Rectal smooth muscle tissue (tissue), 1 donor: ENCODE results near the gene APCDD1.
"Not testable (repeated sequence)": the region's sequence is repeated elsewhere in the genome, so short reads cannot be mapped to it uniquely, and the experiment has no call there.

Source experiments
- H3K27ac ChIP-seq: one replicate; pipeline ENCODE4 v1.7.0; 2013; ENCODE audit warnings: low read depth, low read length, inconsistent platforms
- H3K27me3 ChIP-seq: one replicate; pipeline ENCODE4 v1.7.0; 2013; ENCODE audit warnings: low read length; ENCODE audit not compliant: control insufficient read depth, insufficient read depth
- H3K36me3 ChIP-seq: one replicate; pipeline ENCODE4 v1.7.0; 2013; ENCODE audit warnings: low read length; ENCODE audit not compliant: control insufficient read depth, insufficient read depth
- H3K4me1 ChIP-seq: one replicate; pipeline ENCODE4 v1.7.0; 2013; ENCODE audit warnings: low read length; ENCODE audit not compliant: control insufficient read depth, insufficient read depth
- H3K4me3 ChIP-seq: one replicate; pipeline ENCODE4 v1.7.0; 2013; ENCODE audit warnings: low read length
- H3K9ac ChIP-seq: one replicate; pipeline ENCODE4 v1.7.0; 2013; ENCODE audit warnings: low read length

APCDD1 gene

DNA sequence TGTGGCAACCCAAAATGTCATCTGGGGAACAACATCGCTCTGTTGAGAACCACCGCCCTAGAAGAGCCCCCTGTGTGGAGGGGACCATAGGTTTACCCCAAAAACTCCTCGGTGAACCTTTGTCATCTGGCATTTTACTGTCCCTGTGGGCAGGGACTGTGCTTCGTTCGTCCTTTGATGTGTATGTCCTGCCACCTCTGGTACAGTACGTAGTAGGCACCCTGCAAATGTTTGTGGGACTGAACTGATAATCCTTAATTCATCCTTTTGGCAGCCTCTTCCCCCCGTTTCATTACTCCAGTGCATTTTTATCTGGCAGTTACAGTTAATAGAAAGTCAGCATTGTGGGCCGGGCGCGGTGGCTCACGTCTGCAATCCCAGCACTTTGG lies 72.1 kb downstream of the APCDD1 start:
- Histone ChIP-seq H3K36me3 (no peaks in the 10 kb centered on the region), H3K4me1 (peaks cover 8% of the 10 kb centered on the region), H3K4me3 (peak overlapping the region; percentile 97), H3K27me3 (no peaks in the 10 kb centered on the region), H3K27ac (peak overlapping the region; percentile 84), H3K9ac (peak overlapping the region; percentile 84)

DNA sequence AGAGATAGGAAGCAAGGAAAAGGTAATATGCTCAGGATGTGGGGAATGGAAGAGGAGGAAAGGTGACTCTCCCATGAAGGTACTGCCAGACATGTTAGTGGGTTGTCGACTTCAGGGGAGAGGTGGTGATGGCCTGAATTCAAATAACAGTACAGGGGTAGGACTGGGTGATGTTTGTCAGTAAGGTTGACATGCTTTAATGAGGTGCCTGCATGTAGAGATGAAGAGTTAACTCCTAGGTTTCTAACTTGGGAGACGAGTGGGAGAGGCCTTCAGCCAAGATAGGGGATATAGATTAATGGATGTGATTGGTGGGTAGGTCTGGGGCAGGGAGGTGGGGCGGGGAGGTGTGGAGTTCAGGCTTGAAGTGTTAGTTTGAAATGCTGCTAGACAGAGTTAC lies 74.0 kb downstream of the APCDD1 start:
- Histone ChIP-seq H3K9ac (no peak overlapping the region), H3K4me1 (peaks cover 8% of the 10 kb centered on the region), H3K4me3 (no peak overlapping the region)

GRCh38 chr18:10530002-10530401 lies 75.6 kb downstream of the APCDD1 start:
- Histone ChIP-seq H3K27ac (no peak overlapping the region), H3K4me1 (peaks cover 8% of the 10 kb centered on the region), H3K4me3 (no peak overlapping the region), H3K27me3 (no peaks in the 10 kb centered on the region), H3K9ac (no peak overlapping the region), H3K36me3 (no peaks in the 10 kb centered on the region)

More for the DNA sequence above, 74.0 kb downstream of the APCDD1 start:
- Histone ChIP-seq H3K27ac (no peak overlapping the region), H3K27me3 (no peaks in the 10 kb centered on the region), H3K36me3 (no peaks in the 10 kb centered on the region)

DNA sequence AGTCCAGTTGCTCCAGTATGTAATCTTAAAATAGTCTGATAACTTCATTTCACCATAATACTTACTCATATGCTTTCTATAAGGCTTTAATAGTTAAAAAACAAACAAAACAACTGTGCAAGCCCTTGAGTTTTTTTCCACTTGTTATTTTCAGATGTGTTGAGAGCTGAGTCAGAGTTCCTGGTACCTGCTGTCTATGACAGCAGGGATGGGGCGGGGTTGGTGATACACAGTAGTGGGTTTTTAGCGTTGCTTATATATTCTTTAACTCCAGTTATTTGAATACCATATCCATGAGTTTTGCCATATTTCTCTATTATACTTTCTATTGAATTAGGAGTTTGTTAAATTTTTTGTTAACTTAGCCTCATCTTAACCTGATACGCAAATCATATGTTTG lies 76.4 kb downstream of the APCDD1 start:
- Histone ChIP-seq H3K4me1 (peaks cover 3% of the 10 kb centered on the region), H3K9ac (no peak overlapping the region), H3K27ac (no peak overlapping the region), H3K36me3 (no peaks in the 10 kb centered on the region), H3K27me3 (no peaks in the 10 kb centered on the region), H3K4me3 (no peak overlapping the region)

- no peaks in the 10 kb centered on the region for H3K36me3 ChIP-seq
- no peak overlapping the region for H3K9ac ChIP-seq
- H3K27ac ChIP-seq: no peak overlapping the region
- no peaks in the 10 kb centered on the region for H3K27me3 ChIP-seq
- no peak overlapping the region for H3K4me3 ChIP-seq
- no peaks in the 10 kb centered on the region for H3K4me1 ChIP-seq
Measured at GRCh38 chr18:10533111-10533510, 78.7 kb downstream of the APCDD1 start.

DNA sequence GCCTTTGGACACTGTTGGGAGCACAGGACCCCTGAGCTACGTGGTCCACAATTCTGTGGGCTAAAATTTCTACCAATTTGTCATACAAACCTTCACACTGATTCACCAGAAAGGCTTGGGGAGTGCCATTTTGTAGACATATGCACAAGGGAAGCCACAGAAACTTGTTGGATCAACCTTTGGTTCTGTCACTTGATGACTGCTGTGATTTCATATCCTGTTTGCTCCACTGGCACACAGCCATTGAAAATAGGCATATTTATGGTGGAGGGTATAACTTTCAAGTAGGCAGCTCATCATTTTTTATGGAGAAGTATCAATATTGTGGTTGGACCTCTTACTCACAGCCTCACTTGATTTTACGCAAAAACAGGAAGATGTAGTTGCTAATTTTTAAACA lies 81.8 kb downstream of the APCDD1 start:
- H3K9ac ChIP-seq: no peak overlapping the region

DNA sequence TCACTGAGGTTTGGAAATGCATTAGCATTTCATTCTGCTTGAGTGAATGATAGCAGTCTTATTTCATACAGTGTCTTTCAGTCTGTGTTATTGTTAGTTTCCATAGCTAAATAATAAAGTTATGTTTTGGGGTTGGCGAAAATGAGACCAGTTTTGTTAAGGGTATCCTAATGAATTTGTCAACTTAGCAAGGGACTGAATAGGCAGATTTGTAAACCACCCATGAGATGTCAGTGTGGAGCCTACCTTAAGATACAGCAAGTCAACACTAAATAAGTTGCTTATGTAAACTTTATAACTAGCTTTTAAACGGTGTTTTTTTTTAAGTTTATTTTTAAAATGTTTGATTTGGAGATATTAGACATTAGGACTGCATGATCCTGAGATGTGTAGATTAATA lies 83.3 kb downstream of the APCDD1 start:
- Histone ChIP-seq H3K4me3 (no peak overlapping the region), H3K27ac (no peak overlapping the region), H3K27me3 (no peaks in the 10 kb centered on the region), H3K9ac (no peak overlapping the region), H3K36me3 (peaks cover 10% of the 10 kb centered on the region), H3K4me1 (no peaks in the 10 kb centered on the region)

More for the DNA sequence above, 81.8 kb downstream of the APCDD1 start:
- Histone ChIP-seq H3K27ac (no peak overlapping the region), H3K4me1 (no peaks in the 10 kb centered on the region), H3K36me3 (peaks cover 6% of the 10 kb centered on the region), H3K4me3 (no peak overlapping the region), H3K27me3 (no peaks in the 10 kb centered on the region)

DNA sequence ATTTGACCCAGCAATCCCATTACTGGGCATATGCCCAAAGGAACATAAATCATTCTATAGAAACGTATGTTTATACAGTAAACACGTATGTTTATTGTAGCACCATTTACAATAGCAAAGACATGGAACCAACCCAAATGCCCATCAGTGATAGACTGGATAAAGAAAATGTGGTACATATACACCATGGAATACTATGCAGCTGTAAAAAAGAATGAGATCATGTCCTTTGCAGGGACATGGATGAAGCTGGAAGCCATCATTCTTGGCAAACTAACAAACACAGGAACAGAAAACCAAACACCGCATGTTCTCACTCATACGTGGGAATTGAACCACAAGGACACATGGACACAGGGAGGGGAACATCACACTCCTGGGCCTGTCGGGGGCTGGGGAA lies 84.7 kb downstream of the APCDD1 start:
- not testable (repeated sequence) for H3K4me3 ChIP-seq, H3K4me1 ChIP-seq, H3K9ac ChIP-seq, H3K27ac ChIP-seq, H3K27me3 ChIP-seq
- H3K36me3 ChIP-seq: peaks cover 10% of the 10 kb centered on the region
